Non-pigmented ciliary epithelial cell (primary cell): Measurements from ENCODE around the gene RPL10A.
"Not testable (repeated sequence)": the region's sequence is repeated elsewhere in the genome, so short reads cannot be mapped to it uniquely, and the experiment has no call there.

Experiments used
- DNase-seq: peaks from one replicate; pipeline ENCODE4 v3.0.0-alpha.2; 2010; ENCODE audit warnings: low read depth

RPL10A gene

DNA sequence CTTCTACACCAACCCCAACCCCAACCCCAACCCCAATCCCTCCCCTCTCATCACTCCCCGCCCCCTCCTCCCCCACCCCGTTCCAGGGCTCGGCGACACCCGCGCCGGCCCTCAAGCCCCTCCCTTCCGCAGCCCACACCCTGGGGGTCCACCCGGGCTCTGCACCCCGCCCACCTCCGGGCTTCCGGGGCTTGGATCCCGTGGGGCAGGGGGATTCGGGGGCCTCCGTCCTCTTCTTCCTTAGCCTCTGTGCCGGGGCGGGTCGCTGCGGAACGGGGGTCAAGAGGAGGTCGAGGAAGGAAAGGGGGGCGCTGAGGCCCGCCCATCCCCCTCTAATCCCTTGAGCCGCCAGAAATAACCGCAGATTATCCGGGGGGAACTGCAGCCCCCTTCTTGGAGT, 43.8 kb downstream of the RPL10A start:
- no peak for DNase-seq

DNA sequence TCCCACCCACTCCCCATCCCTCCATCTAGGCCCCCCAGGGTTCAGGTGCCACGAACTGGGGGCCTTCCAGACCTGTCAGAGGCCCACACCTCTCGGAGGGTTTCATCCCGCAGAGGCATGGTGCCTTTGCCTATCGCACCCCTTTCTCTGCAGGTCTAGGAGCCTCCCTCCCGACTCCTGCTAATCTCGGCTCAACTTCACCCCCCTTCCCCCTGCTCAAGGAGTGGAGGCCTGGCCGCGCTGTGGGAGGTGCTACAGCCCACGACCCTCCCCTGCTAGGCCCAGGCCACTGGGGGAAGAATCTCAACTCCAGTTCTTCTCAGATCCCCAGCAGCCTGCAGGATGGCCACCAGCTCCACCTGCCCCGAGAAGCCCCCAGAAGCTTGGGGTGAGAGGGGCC, 44.5 kb downstream of the RPL10A start, which contains the start of gene TULP1:
Gene TULP1, minus strand, starts transcription at position 157 of the 400 bp plus-strand sequence. Its CDS starts 38 bp downstream, at position 119.
- DNase-seq, result no peak

DNA sequence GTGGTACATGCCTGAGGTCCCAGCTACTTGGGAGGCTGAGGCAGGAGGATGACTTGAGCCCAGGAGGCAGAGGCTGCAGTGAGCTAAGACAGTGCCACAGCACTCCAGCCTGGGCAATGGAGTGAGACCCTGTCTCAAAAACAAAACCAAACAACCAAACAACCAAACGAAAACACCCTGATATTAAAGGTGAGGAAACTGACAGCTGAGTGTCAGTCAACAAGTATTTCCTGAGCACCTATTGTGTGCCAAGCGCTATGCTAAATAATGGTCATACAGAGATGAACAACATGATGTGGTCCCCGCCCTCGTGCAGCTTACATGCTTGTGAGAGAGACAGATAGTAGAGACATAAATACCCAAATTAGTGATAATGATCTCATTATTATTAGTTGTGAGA, 46.4 kb downstream of the RPL10A start:
- DNase-seq, result no peak

DNA sequence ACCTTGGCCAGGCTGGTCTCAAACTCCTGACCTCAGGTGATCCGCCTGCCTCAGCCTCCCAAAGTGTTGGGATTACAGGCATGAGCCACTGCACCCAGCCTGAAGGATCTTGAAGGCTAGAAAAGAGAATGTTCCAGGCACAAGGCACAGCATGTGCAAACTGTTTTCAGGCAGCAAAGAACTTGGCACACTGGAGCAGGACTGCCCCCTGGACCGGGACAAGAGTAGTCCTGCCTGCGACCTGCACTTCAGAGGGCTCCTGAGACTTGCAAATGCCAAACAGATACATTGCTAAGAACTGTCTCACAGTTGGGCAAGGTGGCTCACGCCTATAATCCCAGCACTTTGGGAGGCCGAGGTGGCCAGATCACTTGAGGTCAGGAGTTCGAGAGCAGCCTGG, 47.7 kb downstream of the RPL10A start:
- not testable (repeated sequence) for DNase-seq

DNA sequence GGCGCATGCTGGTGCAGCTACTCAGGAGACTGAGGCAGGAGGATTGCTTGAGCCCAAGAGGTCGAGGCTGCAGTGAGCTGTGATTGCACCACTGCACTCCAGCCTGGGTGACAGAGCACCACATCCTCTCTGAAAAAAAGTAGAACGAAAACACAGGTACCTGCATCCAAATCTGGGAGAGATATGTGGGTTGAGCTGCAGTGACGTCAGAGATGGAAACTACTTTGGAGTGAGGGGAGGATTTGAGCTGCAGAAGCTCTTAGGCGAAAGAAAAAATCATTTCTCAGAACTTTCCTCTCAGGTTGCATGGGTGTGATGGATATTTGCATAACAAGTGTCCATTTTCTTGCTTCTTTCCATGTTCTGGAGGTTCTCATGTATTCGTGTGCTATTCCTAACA, 48.5 kb downstream of the RPL10A start:
- no peak for DNase-seq

DNA sequence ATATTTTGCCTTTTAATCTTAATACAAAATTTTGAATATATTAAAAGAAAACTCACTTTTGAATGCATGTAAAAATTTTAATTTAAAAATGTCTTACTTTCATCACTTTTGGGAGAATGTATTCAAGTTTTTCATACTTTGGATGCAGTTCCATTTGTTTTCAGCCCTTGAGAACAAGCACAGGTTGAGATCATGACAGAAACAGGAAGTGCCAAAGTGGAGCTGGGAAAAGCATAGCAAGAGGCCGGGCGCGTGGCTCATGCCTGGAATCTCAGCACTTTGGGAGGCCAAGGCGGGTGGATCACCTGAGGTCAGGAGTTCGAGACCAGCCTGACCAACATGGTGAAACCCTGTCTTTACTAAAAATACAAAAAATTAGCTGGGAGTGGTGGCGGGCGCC, 49.8 kb downstream of the RPL10A start:
- DNase-seq, result not testable (repeated sequence)

DNA sequence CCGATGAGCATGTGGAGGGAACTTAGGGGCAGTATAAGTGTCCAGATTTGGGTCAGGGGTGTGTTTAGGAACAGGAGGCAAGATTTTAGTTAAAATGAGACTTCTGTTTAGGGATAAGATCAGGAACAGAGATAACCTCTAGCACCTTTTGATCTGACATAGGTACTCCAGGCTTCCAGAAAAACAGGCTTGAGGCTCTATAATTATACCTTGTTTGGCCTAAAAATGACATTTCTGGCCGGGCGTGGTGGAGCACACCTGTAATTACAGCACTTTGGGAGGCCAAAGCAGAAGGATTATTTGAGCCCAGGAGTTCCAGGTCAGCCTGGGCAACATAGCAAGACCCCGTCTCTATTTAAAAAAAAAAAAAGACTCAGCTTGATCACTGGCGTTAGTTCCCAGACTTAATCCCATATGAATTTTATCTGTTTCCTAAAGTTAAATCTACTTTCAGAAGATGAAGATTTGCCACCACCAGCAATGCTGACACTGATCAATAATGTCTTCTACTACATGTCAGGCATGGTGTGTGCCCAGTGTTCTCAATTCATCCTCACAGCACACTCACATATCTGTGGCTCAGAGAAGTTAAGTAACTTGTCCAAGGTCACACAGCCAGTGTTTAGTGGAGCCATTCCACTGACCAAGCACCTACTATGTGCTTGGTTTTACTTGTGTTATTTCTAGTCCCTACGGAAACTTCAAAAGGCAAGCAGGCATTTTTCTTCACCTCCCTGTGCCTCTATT, 50.5 kb downstream of the RPL10A start:
- no peak for DNase-seq

DNA sequence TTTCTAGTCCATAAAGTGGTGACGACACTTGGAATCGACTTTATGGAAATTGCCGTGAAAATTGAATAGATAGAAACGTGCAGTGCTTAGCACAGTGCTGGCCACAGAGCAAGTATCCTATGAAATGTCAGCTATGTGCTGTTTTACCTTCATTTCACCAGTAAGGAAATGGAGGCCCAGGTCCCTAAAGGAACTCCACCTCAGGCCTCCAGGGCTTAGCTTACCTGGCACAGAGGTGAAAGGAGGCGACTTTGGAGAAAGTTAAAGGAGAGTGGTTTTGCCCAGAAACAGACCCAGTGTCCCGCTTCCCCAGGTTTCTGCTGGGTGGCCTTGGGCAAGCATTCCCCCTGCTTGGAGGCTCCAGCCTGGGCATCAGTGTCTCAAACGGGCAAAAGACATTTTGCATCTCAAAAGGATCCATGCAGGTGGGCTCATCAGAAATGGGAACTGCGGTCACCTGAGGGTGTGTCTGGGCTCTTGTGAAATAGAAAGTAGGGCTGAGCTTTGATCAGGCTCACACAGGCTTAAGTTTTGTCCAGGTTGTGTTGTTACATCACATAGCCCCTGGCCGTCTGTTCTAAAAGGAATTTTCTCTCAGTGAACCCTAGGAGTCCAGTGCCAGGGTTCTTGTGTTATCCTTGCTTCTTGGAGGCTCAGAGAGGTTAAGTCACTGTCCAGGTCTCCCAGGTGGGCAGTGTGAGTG, 51.3 kb downstream of the RPL10A start:
- no peak for DNase-seq
